Measurements from ENCODE around the gene FANCE. TPM values are rescaled to one million over a fixed set of nuclear protein-coding genes. Genes with fewer than 3 reads are reported as not detected.
A peak's percentile ranks its signal among the peaks of the same experiment; 100 is the strongest.

The FANCE gene, protein sequence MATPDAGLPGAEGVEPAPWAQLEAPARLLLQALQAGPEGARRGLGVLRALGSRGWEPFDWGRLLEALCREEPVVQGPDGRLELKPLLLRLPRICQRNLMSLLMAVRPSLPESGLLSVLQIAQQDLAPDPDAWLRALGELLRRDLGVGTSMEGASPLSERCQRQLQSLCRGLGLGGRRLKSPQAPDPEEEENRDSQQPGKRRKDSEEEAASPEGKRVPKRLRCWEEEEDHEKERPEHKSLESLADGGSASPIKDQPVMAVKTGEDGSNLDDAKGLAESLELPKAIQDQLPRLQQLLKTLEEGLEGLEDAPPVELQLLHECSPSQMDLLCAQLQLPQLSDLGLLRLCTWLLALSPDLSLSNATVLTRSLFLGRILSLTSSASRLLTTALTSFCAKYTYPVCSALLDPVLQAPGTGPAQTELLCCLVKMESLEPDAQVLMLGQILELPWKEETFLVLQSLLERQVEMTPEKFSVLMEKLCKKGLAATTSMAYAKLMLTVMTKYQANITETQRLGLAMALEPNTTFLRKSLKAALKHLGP
- 4.4 TPM for total RNA-seq (2013)
- 1 to 10 TPM; 1.8 to 3.0 (median 2.9) TPM for polyA plus RNA-seq
- 2.6 and 2.9 TPM in 2 replicates for polyA minus RNA-seq
- 0.50 to 5.8 (median 2.6) reads per million in 11 experiments for total RNA-seq

DNA sequence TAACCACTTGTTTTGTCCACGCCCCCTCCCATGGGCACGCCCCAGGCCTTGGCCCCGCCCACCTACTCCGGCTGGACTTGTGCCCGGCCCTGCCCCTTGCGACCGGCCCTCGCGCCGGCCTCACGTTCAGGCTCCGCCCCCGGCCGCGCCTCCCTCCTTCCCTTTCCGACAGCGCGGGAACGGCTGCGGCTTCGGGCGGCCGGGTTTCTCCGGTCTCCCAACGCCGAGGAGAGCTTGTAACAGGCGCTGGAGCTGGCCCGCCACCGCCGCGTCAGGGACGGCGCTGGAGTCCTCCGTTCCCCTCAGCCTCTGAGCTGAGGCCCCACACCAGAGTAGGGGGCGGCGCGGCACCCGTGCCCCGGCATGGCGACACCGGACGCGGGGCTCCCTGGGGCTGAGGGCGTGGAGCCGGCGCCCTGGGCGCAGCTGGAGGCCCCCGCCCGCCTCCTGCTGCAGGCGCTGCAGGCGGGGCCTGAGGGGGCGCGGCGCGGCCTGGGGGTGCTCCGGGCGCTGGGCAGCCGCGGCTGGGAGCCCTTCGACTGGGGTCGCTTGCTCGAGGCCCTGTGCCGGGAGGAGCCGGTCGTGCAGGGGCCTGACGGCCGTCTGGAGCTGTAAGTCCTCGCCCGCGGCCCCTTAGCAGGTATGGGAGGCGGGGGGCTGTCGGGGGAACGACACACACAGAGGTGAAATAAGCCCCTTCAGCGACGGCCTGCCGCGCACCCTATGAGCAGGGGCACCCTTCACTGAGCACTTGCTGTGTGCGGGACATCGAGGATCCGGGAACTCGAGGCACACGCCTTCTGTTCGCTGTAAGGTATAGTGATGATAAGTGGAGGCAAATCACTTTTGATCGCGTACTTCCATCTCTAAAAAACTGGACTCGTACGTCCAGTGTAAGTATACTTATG lies at the start of gene FANCE:
Gene FANCE (plus strand): TSS at position 156 of the 908 bp plus-strand sequence. CDS start 208 bp downstream, at position 364.
- TF ChIP-seq, protein P1, sequence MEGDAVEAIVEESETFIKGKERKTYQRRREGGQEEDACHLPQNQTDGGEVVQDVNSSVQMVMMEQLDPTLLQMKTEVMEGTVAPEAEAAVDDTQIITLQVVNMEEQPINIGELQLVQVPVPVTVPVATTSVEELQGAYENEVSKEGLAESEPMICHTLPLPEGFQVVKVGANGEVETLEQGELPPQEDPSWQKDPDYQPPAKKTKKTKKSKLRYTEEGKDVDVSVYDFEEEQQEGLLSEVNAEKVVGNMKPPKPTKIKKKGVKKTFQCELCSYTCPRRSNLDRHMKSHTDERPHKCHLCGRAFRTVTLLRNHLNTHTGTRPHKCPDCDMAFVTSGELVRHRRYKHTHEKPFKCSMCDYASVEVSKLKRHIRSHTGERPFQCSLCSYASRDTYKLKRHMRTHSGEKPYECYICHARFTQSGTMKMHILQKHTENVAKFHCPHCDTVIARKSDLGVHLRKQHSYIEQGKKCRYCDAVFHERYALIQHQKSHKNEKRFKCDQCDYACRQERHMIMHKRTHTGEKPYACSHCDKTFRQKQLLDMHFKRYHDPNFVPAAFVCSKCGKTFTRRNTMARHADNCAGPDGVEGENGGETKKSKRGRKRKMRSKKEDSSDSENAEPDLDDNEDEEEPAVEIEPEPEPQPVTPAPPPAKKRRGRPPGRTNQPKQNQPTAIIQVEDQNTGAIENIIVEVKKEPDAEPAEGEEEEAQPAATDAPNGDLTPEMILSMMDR (IDR thresholded peaks at IDR 0.05), result no peak
- Mint-ChIP-seq H3K27me3 (ENCODE audit: low read depth in 3 of 3) (peaks cover 12 to 23% (median 20%) of the 10 kb centered on the region in 3 donors), H3K4me3 (peak within 1 kb of the TSS; percentile 82 to 86), H3K4me1 (peaks cover 37% of the 10 kb centered on the region), H3K36me3 (peaks cover 16 to 20% of the 10 kb centered on the region in 2 donors), H3K9me3 (peaks cover 0 to 2% (median 0%) of the 10 kb centered on the region in 7 donors), H3K27ac (peak within 1 kb of the TSS in 5 of 7 donors; percentile 30 to 82 (median 68))
- peaks cover 0 to 7% of the 10 kb centered on the region in 2 donors for H3K27me3 ChIP-seq (ENCODE audit: control insufficient read depth in 2 of 2, insufficient read depth in 2 of 2, low read length in 2 of 2)
- H2AFZ ChIP-seq (ENCODE audit: insufficient read depth, low read depth, low read length, poor library complexity, severe bottlenecking), result peak within 1 kb of the TSS; percentile 82
- H3K4me2 ChIP-seq (replicated peaks; ENCODE audit: extremely low read depth, low read length, poor library complexity, severe bottlenecking), result peak within 1 kb of the TSS; percentile 86
- WGBS (ENCODE audit: insufficient coverage), result under 1% methylated on average over 73 of the region's 87 CpGs
- peaks cover 4% of the 10 kb centered on the region for H3K79me2 ChIP-seq (ENCODE audit: insufficient read depth, low read length)
- intact Hi-C loops (cut with micrococcal nuclease), result loop anchor here in 1 of 2 donors (1.0 kb wide), 1 partner anchor 110 kb away; the partner anchor contains the start of gene PPARD
- H3K9ac ChIP-seq (ENCODE audit: insufficient read depth, low read length, poor library complexity, severe bottlenecking), result peak within 1 kb of the TSS; percentile 64
- H4K20me1 ChIP-seq (ENCODE audit: insufficient read depth, low read length), result no peaks in the 10 kb centered on the region
- H3K4me3 ChIP-seq (replicated peaks in 1 of 3; ENCODE audit: low read depth in 2 of 3, low read length in 3 of 3), result peak within 1 kb of the TSS; percentile 53 to 84 (median 73)
- no peaks in the 10 kb centered on the region for H3K9me3 ChIP-seq (replicated peaks in 1 of 2; ENCODE audit: control insufficient read depth in 1 of 2, insufficient read depth in 1 of 2, low read length in 2 of 2)
- peaks cover 0 to 7% of the 10 kb centered on the region in 2 donors for H3K36me3 ChIP-seq (replicated peaks in 1 of 2; ENCODE audit: control insufficient read depth in 1 of 2, insufficient read depth in 2 of 2, low read length in 2 of 2)
- peaks cover 29 to 37% of the 10 kb centered on the region in 2 donors for H3K4me1 ChIP-seq (ENCODE audit: control insufficient read depth in 1 of 2, insufficient read depth in 2 of 2, low read length in 2 of 2)
- DNase-seq, result peak; percentile 88 to 93 (median 92)
- H3K27ac ChIP-seq (ENCODE audit: low read depth in 1 of 2, low read length in 2 of 2), result no peak within 1 kb of the TSS

DNA sequence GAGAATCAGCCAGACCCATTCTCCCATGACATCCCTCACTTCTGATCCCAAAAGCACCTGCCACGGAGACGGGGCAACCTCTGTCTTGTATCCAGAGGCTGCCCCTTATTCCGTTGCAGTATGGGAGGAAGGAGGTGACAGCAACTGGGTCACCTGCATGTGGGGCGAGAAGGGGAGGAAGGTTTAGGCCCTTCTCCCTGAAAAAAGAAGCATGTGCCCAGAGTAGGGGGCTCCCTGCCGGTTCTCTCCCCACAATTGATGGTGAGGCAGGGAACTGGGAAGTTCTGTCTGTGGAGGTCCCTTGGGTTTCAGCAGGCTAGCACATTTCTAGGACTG lies 49.3 kb upstream of the FANCE start:
- no peak overlapping the region for H3K4me2 ChIP-seq (replicated peaks; ENCODE audit: extremely low read depth, low read length, poor library complexity, severe bottlenecking)
- H3K9ac ChIP-seq (ENCODE audit: insufficient read depth, low read length, poor library complexity, severe bottlenecking), result no peak overlapping the region
- intact Hi-C loops (cut with micrococcal nuclease), result no loop called here
- H3K36me3 ChIP-seq (replicated peaks in 1 of 2; ENCODE audit: control insufficient read depth in 1 of 2, insufficient read depth in 2 of 2, low read length in 2 of 2), result no peaks in the 10 kb centered on the region
- no peak for DNase-seq
- no peaks in the 10 kb centered on the region for H3K27me3 ChIP-seq (ENCODE audit: control insufficient read depth in 2 of 2, insufficient read depth in 2 of 2, low read length in 2 of 2)
- TF ChIP-seq, protein P1 (IDR thresholded peaks at IDR 0.05), result no peak
- no peaks in the 10 kb centered on the region for H3K4me1 ChIP-seq (ENCODE audit: control insufficient read depth in 1 of 2, insufficient read depth in 2 of 2, low read length in 2 of 2)
- H3K9me3 ChIP-seq (replicated peaks in 1 of 2; ENCODE audit: control insufficient read depth in 1 of 2, insufficient read depth in 1 of 2, low read length in 2 of 2), result no peaks in the 10 kb centered on the region
- Mint-ChIP-seq H3K4me3 (no peak overlapping the region), H3K4me1 (no peaks in the 10 kb centered on the region), H3K36me3 (peaks cover 6 to 8% of the 10 kb centered on the region in 2 donors), H3K27me3 (ENCODE audit: low read depth in 3 of 3) (peaks cover 0 to 7% (median 5%) of the 10 kb centered on the region in 3 donors), H3K9me3 (no peaks in the 10 kb centered on the region), H3K27ac (no peak overlapping the region)
- H3K79me2 ChIP-seq (ENCODE audit: insufficient read depth, low read length), result no peaks in the 10 kb centered on the region
- H4K20me1 ChIP-seq (ENCODE audit: insufficient read depth, low read length), result peaks cover 45% of the 10 kb centered on the region
- 100% methylated on average over 2 of the region's 5 CpGs for WGBS (ENCODE audit: insufficient coverage)
- H2AFZ ChIP-seq (ENCODE audit: insufficient read depth, low read depth, low read length, poor library complexity, severe bottlenecking), result no peak overlapping the region
- no peak overlapping the region for H3K27ac ChIP-seq (ENCODE audit: low read depth in 1 of 2, low read length in 2 of 2)
- no peak overlapping the region for H3K4me3 ChIP-seq (replicated peaks in 1 of 3; ENCODE audit: low read depth in 2 of 3, low read length in 3 of 3)

All from CD14-positive monocyte (primary cell).